DOHH2 (cell line): Measurements from ENCODE around the gene CSRNP2.

Source experiments
- H3F3A ChIP-seq: fragments of 200-600 bp; sonication (generic), shearing (Covaris generic); 2 replicates; pipeline ENCODE4 v1.6.0; 2016; ENCODE audit warnings: antibody characterized with exemption, mild to moderate bottlenecking; ENCODE audit not compliant: control insufficient read depth, insufficient read depth
- H3K27ac ChIP-seq: fragments of 200-600 bp; sonication (generic); 2 replicates; pipeline ENCODE4 v1.5.1; 2014; ENCODE audit warnings: low read depth, mild to moderate bottlenecking, low read length, moderate library complexity
- H3K27me3 ChIP-seq: fragments of 200-600 bp; sonication (generic); 2 replicates; pipeline ENCODE4 v1.6.1; 2014; ENCODE audit warnings: mild to moderate bottlenecking, low read length, mixed read lengths; ENCODE audit not compliant: control insufficient read depth
- H3K36me3 ChIP-seq: fragments of 200-600 bp; sonication (generic); 2 replicates; pipeline ENCODE4 v1.6.1; 2014; ENCODE audit warnings: mild to moderate bottlenecking, low read length, moderate library complexity, mixed read lengths; ENCODE audit not compliant: control insufficient read depth
- H3K4me1 ChIP-seq: fragments of 200-600 bp; sonication (generic); 2 replicates; pipeline ENCODE4 v1.6.1; 2014; ENCODE audit warnings: mild to moderate bottlenecking, low read length, mixed read lengths; ENCODE audit not compliant: control insufficient read depth
- H3K4me2 ChIP-seq: fragments of 200-600 bp; sonication (generic); 2 replicates; pipeline ENCODE4 v1.6.0; 2014; ENCODE audit warnings: mild to moderate bottlenecking, low read length, moderate library complexity
- H3K4me3 ChIP-seq: fragments of 200-600 bp; sonication (generic); 2 replicates; pipeline ENCODE4 v1.5.1; 2014; ENCODE audit warnings: mild to moderate bottlenecking, low read length, mixed read lengths
- H3K79me2 ChIP-seq: fragments of 200-600 bp; sonication (generic); 2 replicates; pipeline ENCODE4 v1.6.1; 2014; ENCODE audit warnings: mild to moderate bottlenecking, low read length, mixed read lengths; ENCODE audit not compliant: control insufficient read depth
- H3K9me2 ChIP-seq: fragments of 200-600 bp; sonication (generic); replicated peaks from 2 replicates; pipeline ENCODE4 v1.6.1; 2014; ENCODE audit warnings: mild to moderate bottlenecking, low read length, mixed read lengths; ENCODE audit not compliant: control insufficient read depth
- H3K9me3 ChIP-seq: fragments of 200-600 bp; sonication (generic); 2 replicates; pipeline ENCODE4 v1.6.1; 2014; ENCODE audit warnings: antibody characterized with exemption, low read length, mixed read lengths; ENCODE audit not compliant: control insufficient read depth, insufficient read depth
- H4K20me1 ChIP-seq: fragments of 200-600 bp; sonication (generic); 2 replicates; pipeline ENCODE4 v1.6.0; 2014; ENCODE audit warnings: low read depth, mild to moderate bottlenecking, antibody characterized with exemption, low read length, moderate library complexity; ENCODE audit not compliant: control insufficient read depth, insufficient read depth
- CTCF ChIP-seq: fragments of 200-600 bp; sonication (generic); IDR thresholded peaks from one replicate; pipeline ENCODE4 v1.5.1; 2014; ENCODE audit warnings: antibody characterized with exemption, mild to moderate bottlenecking, low read depth, low read length; ENCODE audit not compliant: poor library complexity, severe bottlenecking
- EZH2phosphoT487 ChIP-seq: fragments of 200-600 bp; sonication (generic); IDR thresholded peaks from 2 replicates; pipeline ENCODE4 v1.6.1; 2017; ENCODE audit warnings: borderline replicate concordance, mild to moderate bottlenecking, antibody characterized with exemption, low read length, moderate library complexity, mixed read lengths

The CSRNP2 gene

DNA sequence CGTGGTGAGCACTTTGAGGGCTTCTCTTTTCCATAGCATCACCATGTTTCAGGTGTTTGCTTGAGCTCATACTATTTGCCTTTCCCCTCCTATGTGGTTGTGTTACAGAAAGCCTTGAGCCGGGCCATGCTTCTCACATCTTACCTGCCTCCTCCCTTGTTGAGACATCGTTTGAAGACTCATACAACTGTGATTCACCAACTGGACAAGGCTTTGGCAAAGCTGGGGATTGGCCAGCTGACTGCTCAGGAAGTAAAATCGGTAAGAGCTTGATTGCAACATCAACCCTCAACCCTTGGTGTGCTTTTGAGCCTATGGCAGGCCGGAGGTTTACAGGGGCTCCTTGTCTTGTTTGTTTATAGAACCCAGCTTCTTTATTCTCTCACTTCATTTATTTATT is 27.2 kb downstream of the CSRNP2 start:
- peaks cover 7% of the 10 kb centered on the region for H3K79me2 ChIP-seq
- no peak overlapping the region for H3K4me3 ChIP-seq
- H3K27me3 ChIP-seq = no peaks in the 10 kb centered on the region
- H3K4me1 ChIP-seq = no peaks in the 10 kb centered on the region
- H3K9me2 ChIP-seq = no peaks in the 10 kb centered on the region
- H3K36me3 ChIP-seq = peaks cover 80% of the 10 kb centered on the region
- TF ChIP-seq CTCF = no peak
- no peak for TF ChIP-seq EZH2phosphoT487
- H4K20me1 ChIP-seq = no peaks in the 10 kb centered on the region
- H3K4me2 ChIP-seq = no peak overlapping the region
- H3K9me3 ChIP-seq = no peaks in the 10 kb centered on the region
- 0 out of 2 replicates have a peak, but pooled peaks cover 3% of the 10 kb centered on the region for H3F3A ChIP-seq
- no peak overlapping the region for H3K27ac ChIP-seq

DNA sequence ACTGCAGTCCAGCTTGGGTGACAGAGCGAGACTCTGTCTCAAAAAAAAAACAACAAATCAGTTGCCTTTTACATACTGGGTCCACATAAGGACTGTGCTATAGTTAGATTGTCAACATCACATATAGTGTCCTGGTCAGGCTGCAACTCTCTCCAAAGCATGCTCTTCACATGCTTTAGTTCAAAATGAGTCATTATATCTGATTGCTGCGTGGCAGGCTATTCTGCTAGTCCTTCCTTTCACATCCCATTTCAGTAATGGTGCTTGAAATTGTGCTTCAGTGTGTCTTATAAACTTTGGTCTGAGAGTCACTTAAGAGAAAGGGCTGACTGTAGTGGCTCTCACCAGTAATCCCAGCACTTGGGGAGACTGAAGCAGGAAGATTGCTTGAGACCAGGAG is 28.3 kb downstream of the CSRNP2 start:
- H3K27me3 ChIP-seq = no peaks in the 10 kb centered on the region
- H4K20me1 ChIP-seq = no peaks in the 10 kb centered on the region
- H3K4me2 ChIP-seq = no peak overlapping the region
- peaks cover 3% of the 10 kb centered on the region; the same call in 1 of the 2 replicates for H3K4me1 ChIP-seq
- H3K27ac ChIP-seq = no peak overlapping the region
- no peak for TF ChIP-seq EZH2phosphoT487
- TF ChIP-seq CTCF = no peak
- H3K36me3 ChIP-seq = peaks cover 80% of the 10 kb centered on the region
- H3K9me2 ChIP-seq = no peaks in the 10 kb centered on the region
- no peaks in the 10 kb centered on the region for H3K9me3 ChIP-seq
- H3F3A ChIP-seq = 0 out of 2 replicates have a peak, but pooled peaks cover 3% of the 10 kb centered on the region
- no peak overlapping the region for H3K4me3 ChIP-seq
- peaks cover 15% of the 10 kb centered on the region for H3K79me2 ChIP-seq

DNA sequence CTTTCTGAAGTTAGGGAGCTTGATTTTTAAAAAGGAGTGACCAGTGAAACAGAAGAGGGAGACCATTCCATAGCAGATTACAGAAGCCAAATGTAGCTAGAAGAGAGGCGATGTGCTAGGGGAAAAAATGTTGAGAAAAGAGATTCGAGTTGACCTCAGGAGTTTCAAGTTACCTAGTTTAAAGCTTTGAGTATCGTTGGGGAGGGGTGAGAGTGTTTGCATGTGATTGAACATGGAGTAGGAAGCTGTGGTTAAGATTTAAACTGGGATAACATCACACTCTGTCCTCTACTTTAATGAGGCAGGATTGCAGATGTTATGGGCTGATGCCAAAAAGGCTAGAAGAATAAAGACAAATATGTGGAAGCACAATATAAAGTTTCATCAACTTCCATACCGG is 31.6 kb downstream of the CSRNP2 start:
- TF ChIP-seq EZH2phosphoT487 = no peak
- no peak for TF ChIP-seq CTCF
- H3K4me1 ChIP-seq = peaks cover 17% of the 10 kb centered on the region
- H3K27ac ChIP-seq = no peak overlapping the region
- no peak overlapping the region for H3K4me2 ChIP-seq
- no peaks in the 10 kb centered on the region for H4K20me1 ChIP-seq
- peaks cover 34% of the 10 kb centered on the region for H3K79me2 ChIP-seq
- no peaks in the 10 kb centered on the region for H3K9me3 ChIP-seq
- H3K27me3 ChIP-seq = no peaks in the 10 kb centered on the region
- H3K4me3 ChIP-seq = no peak overlapping the region
- 0 out of 2 replicates have a peak, but pooled peaks cover 3% of the 10 kb centered on the region for H3F3A ChIP-seq
- no peaks in the 10 kb centered on the region for H3K9me2 ChIP-seq
- H3K36me3 ChIP-seq = peaks cover 66% of the 10 kb centered on the region
